ENCODE data around the gene PHLDB2.

Gene PHLDB2

DNA sequence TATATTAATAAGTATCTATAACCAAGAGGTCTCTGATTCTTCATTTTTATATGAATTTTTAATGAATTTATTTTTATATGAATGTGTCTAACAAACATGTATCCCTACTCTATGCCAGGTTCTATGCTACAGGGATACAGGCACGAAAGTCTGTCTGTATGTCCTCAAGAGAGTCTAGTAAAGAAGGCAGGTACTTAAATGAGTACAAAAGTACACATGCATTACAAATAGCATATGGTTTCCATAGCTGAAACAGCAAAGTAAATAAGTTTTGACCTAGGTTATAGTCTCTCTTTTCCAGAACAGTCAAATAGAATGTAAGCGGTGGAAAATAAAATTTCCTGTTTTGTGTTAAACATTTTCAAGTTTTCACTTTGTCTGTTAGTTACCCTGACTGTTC is 106.4 kb downstream of the PHLDB2 start:
- DNase-seq (ENCODE audit: low read depth), result no peak

GRCh38 chr3:111967068-111967467 is 108.0 kb downstream of the PHLDB2 start:
- no peak for DNase-seq (ENCODE audit: low read depth)

GRCh38 chr3:111967651-111968274 is 108.7 kb downstream of the PHLDB2 start:
- peak; percentile 50 for DNase-seq (ENCODE audit: low read depth)

GRCh38 chr3:111968319-111969054 is 109.4 kb downstream of the PHLDB2 start:
- DNase-seq (ENCODE audit: low read depth), result no peak

- no peak for DNase-seq (ENCODE audit: low read depth)
These were observed 111.3 kb downstream of the PHLDB2 start for GRCh38 chr3:111970376-111970775.

DNA sequence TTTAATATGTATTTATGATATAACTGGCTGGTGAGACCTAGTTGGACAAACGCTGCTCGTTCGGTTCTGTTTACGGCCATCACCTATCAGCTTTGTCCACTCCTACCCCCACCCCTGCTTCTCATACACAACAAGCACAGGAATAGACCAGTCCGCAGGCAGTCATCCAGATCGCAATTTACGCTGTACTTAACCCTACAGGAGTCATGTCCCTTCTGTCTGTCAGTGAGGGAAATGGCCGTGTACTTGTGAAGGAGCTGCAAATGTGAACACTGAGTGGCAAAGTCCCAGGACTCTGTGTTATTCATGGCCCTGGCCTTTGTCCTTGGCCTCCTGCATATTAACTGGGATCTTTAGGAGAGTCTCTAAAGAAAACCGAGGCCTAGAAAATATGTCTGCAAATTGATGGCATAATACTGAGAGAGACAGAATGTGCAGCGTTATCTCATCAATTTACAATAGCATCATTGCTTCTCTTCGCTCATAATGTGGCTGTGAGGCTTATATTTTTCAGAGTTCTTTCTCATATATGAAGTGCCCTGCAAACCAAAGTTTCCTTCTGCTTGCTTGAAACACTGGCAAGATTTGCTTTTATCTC is 112.6 kb downstream of the PHLDB2 start:
- DNase-seq (ENCODE audit: low read depth), result no peak

- DNase-seq (ENCODE audit: low read depth), result no peak
These were observed 113.8 kb downstream of the PHLDB2 start for GRCh38 chr3:111972891-111973290.

- no peak for DNase-seq (ENCODE audit: low read depth)
These were observed 116.1 kb downstream of the PHLDB2 start for GRCh38 chr3:111975131-111975530.

- no peak for DNase-seq (ENCODE audit: low read depth)
These were observed 117.2 kb downstream of the PHLDB2 start for GRCh38 chr3:111976254-111976653.

- peak; percentile 93 for DNase-seq (ENCODE audit: low read depth)
These were observed 119.7 kb downstream of the PHLDB2 start, which contains the start of gene ABHD10 for GRCh38 chr3:111978583-111979433. TSS of gene ABHD10 (plus strand) at chr3:111979026. CDS start at chr3:111979062, 36 bp downstream.

DNA sequence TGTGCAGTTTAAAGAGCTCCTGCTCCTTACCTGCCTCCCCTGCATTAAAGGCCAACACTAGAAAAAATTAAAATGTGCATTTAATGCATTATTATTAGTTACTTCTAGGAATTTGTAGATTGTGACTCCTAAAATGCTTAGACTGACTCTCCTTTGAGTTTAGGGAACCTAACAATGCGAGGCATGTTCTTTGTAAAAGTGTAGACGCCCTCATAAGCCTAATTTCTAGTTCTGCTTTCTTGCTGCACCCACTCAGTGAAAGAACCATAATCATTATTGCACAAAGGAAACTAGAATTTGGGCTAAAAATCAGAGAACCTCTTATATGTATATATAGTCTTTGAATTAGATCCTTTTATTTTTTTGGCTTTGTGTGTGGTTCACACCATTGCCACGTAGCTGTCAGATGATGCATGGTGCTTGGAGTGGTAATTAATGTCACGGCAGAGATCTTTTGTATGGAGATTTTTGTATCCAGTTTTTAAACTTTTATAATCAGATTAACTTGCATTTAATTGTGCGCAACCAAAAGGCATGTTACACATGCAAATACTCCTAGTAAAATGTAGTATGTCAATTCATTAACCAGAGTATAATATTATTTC is 120.5 kb downstream of the PHLDB2 start:
- no peak for DNase-seq (ENCODE audit: low read depth)

DNA sequence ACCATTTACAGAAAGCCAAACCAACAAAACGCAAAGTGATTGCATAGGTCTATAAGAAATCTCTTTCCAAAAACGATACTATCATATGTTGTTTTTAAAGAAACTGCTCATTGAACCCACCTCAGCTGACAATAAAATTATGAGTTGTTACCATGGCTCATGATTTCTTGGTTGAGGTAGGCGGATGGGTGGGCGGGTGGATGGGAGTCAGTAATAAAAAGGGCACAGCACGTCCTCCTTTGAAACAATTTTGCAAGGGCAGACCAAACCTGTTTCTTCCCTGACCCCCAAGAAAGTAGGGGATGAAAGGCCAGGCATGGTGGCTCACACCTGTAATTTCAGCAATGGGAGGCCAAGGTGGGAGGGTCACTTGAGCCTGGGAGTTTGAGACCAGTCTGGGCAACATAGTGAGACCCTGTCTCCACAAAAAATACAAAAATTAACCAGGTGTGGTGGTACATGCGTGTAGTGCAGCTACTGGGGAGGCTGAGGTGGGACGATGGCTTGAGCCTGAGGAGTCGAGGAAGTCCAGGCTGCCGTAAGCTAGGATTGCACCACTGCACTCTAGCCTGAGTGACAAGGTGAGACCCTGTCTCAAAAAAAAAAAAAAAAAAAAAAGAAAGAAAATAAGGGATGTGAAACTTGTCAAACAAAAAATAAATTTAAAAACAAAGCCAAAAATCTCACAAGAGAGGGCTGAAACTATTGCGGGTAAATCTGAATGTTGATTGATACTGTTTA is 121.8 kb downstream of the PHLDB2 start:
- DNase-seq (ENCODE audit: low read depth), result no peak

DNA sequence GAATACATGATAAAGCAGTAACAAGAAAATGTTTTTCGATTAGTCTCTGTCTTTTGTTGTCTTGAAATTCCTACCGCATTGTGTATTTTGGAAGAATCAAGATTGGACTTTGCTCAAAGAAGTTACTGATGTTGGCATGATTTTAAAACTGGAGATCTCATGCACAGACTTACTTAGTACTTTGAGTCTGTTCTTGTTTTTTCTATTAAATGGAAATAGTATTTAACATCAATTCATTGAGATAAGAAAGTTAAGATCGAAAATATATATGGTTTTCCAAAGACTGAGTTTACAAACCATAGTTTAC is 122.3 kb downstream of the PHLDB2 start:
- no peak for DNase-seq (ENCODE audit: low read depth)

DNA sequence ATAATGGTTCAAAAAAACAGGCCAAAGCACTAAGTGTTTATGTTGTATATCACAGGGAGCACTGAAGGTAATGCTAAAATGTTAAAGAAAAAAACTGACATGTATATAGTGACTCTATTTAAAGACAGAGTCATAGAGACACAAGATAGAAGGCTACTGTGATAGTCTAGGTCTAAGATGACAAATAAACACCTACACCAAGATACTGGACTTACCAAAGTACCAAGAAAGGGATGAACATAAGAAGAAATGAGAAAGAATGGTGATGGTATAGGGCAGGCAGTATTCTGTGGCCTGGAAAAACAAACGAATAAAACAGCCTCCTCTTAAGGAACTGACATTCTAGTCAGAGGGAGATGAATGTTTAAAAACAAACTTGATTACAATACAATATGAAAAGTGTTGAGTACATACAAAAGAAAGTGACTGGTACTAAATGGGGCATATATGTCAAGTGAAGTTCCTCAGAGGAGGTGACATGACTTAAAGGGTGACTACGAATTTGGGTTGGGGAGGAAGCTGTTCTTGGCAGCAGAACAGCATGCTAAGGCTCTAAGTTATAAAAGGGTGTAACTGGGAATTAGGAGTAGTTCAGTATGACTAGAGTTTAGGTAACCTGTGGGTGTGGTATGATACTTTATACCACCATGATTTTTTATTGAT is 125.7 kb downstream of the PHLDB2 start:
- no peak for DNase-seq (ENCODE audit: low read depth)

DNA sequence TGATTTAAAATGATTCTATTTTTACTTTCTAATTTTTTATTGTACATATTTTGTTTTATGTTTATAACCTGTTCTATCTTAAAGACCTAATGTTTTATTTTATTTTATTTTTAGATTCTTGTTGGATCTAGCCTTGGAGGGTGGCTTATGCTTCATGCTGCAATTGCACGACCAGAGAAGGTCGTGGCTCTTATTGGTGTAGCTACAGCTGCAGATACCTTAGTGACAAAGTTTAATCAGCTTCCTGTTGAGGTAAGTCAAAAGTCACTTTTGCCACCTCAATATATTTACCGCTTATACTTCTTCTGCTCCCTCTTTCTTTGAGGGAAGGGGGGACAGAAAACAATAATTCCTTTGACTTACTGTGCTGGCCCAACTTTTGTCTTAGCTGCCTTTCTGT is 127.7 kb downstream of the PHLDB2 start:
- DNase-seq (ENCODE audit: low read depth), result no peak

- DNase-seq (ENCODE audit: low read depth), result no peak
These were observed 130.1 kb downstream of the PHLDB2 start for GRCh38 chr3:111989061-111989678.

DNA sequence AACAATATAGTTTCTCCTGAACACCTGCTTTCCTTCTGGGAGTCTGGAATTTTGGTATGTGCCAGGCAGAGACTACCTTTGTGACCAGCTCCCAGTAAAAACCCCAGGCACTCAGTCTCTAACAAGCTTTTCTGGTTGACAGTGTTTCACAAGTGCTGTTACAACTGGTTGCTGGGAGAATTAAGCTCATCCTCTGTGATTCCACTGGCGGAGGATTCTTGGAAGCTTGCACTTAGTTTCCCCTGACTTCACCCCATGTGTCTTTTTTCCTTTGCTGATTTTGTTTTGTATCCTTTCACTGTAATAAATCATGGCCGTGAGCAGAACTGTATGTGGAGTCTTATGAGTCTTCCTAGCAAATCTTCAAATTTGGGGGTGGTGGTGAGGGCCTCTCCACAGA is 134.0 kb downstream of the PHLDB2 start:
- no peak for DNase-seq (ENCODE audit: low read depth)

DNA sequence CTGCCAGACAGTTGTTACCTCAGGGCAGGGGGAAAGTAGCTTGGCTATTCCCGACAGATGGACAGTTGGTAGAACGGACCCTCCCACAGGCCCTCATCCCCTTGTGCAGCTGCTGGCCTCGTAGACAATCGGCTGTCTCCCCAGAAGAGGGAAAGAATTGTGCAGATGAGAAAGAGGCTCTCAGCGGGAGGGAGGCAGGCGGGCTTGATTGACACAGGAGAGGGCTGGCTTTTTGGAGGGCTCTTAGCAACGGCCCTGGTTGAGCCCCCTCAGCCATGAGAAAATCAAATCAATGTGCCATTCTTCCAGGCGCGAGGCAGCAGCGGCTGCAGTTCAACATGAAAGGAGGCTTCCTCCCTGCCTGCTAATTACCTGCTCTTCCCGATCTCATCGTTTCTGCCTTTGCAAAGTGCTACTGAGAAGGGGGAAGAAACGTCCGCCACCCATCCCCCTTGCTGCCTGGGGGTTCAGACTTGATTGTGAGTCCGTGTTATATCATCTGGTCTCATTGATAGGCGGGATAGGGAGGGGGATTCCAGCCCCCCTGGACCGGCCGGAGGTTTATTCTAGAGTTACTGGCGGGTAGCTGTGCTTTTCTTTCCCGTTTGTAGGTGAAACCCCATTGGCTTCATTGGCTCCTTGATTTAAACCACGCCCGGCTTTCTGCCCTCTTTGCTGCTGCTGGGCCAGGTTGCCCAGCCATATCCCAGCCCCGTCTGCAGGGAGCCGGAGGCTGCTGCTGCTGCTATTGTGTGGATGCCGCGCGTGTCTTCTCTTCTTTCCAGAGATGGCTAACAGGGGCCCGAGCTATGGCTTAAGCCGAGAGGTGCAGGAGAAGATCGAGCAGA is 139.8 kb downstream of the PHLDB2 start, which contains the start of gene TAGLN3:
Gene TAGLN3 (plus strand): TSS at position 287 of the 848 bp plus-strand sequence. CDS start 501 bp downstream, at position 788.
- DNase-seq (ENCODE audit: low read depth), result no peak
